HG02870 (cell line): ENCODE data around the gene LLGL2.
"Not testable (repeated sequence)": the region's sequence is repeated elsewhere in the genome, so short reads cannot be mapped to it uniquely, and the experiment has no call there.

Source experiments
- ATAC-seq: cut with Tn5 transposase; IDR thresholded peaks from one replicate; pipeline ENCODE4 v1.9.1; 2021; ENCODE audit warnings: mild to moderate bottlenecking, moderate library complexity; ENCODE audit not compliant: unreplicated experiment

The LLGL2 gene

DNA sequence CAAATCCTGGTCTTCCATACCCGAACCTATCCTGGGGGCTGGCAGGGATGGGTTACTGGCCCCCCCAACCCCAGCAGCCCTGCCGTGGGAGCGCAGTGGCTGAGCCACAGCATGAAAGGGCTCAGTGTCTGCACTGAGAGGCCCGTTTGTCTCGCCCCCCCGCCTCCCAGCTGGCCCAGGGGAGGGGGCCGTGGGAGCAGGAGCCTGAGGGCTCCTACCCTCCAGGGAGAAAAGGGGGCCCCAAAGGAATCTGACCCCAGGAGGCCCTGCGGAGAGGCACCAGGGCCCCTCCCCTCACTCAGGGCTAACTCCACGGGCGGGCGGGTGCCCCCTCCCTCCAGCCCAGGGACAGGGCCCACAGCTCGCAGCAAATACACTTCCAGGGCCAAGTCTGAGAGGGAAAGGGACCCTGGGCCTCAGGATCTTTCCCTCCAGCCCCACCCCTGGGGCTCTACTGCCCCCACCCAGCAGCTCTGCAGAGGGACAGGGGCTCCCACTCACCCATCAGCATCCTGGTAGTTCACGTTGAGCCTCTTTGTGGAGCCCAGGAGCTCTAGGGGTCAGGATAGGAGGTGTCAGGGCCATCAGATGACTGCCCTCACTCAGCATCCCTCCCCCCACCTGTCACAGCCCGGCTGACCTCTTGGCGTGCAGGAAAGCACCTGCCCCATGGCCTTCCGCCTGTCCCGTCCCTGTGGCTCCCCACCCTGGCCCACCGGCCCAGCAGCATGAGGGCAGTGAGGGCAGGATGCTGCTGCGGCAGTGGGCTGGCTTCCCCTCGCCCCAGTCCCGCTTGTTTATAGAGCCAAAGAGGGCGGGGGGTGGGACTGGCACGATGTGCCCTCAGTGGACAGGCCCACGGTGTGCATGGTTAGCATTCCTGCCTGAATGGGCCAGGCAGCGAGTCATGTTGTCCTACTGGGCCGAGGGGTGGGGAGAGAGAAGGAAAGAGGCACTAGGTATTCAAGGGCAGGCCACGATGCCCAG is 17.5 kb upstream of the LLGL2 start:
- ATAC-seq = no peak

DNA sequence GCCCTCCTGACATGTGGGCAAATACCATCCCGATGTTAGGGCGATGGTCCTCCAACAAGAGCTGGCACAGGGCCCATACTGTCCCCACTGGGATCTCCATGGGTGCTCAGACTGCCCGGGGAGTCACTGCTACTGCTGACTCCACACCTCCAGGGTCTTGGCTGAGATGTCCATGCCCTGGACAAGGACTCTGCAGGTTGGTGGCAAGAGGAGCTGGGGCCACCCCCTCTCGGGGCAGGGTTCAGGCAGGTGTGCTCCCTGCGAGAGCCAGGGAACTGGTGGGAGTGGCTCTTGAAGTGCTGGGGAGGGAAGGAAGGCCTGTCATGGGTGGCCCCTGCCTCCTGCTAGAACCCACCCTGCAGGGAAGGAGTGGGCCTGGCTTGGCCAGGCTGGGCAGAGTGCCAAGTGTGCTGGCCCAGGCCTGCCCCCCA is 16.6 kb upstream of the LLGL2 start:
- ATAC-seq = no peak

DNA sequence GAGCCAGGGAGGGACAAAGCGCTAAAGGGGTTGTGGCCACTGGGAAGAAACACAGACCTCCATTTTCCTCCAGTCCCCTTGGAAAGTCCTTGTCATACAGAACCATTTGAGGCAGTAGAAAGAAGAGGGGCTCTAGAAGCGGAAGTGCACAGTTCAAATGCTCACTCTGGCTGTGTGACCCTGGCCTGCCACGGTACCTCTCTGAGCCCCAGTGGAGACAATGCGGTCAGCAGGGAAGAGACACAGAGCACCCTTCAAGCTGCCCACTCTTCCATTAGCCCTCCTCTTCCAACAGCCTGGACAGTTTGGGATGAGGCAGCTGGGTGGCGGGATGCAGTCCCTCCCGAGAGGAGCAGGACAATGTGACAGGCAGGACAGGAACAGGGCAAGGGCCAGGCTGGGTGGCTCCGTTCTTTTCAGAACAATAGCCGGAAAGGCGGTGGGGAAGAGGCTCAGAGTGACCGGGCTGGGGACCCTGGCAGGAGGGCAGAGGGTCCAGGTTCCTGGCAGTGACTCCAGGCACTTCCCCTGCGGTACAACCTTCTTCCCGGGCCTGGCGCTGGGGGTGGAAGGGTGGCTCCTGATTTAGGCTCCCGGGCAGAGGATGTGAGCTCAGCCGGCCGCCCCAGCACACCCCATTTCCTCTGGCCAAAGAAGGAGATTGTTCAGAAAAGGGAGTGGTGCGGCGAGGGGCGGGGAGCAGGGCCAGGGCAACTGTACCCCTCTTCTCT is 15.8 kb upstream of the LLGL2 start:
- ATAC-seq = no peak

DNA sequence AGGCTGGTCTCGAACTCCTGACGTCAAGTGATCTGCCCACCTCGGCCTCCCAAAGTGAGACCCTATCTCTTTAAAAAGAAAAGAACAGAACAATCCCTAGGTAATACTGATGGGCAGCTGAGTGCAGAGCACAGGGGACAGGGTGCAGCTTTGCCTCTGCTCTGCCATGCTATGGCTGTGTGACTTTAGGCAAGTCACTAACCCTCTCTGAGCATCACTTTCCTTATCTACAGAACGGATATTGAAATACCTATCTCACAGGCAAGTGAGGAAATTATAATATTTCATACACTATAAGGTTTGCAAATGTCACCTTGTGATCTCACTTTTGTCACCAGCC is 14.3 kb upstream of the LLGL2 start:
- ATAC-seq = no peak

DNA sequence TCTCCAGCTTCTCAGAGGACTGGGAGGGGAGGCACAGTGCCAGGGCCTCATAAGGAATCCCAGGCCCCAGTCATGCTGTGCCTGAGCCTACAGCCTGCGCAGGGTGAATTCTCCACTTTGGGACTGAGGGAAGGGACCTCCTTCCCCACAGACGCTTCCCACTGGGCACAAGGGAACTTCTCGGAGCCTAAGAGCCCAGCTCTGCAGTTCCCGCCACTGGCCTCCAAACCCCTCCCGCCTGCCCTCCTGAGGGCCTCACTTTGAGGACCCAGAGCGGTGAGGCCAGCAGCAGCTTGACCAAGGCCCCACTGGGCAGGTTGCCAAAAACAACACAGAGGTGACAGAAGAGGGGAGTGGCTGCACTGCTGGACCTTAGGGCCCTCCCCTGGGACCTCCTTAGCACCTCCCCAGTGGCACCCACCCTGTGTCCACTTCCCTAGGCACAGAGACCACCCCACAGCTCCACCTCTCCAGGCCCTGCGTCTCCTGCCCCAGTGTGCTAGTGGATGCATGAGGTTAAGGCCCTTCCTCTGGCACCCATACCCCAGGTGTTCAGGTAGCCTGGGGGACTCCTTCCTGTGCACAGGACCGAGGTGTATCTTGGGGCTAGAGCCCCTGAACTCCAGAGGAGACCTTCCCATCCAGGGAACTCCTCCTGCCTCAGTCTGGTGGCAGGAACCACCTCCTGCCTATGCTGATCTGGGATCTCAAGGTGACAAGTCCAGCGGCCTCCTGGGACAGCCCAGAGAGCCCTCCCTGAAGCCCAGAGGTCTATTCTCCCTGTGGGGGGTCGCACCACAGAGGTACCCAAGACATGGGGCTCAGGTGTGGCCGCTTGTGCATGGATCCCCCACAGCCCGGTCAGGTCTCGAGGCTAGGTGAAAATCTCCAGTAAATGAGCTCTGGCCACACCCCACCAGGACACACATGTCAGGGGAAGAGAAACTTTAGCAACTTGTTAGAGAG is 13.6 kb upstream of the LLGL2 start:
- ATAC-seq = no peak

DNA sequence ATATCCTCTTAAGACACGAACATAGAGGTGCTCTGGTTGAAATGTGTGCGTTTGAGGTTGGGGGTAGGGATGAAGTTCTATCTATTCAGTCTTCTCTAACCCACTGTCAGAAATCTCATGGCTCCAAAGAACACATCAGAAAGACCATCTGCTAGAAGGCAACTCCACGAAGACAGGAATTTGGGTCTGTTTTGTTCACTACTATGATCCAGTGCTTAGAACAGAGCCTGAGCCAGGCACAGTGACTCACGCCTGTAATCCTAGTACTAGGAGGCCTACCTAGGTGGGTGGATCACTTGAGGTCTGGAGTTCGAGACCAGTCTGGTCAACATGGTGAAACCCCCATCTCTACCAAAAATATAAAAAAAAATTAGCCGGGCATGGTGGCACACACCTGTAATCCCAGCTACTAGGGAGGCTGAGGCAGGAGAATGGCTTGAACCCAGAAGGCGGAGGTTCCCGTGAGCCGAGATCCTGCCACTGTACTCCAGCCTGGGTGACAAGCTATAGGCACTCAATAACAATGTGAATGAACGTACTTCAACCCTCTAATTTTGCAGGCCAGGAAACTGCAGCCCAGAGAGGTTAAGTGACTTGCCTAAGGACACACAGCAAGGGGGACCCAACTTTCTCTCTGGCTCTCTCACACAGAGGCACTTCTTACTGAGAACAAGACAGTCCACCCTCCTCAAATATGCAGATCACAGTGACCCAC is 12.4 kb upstream of the LLGL2 start:
- ATAC-seq = no peak

DNA sequence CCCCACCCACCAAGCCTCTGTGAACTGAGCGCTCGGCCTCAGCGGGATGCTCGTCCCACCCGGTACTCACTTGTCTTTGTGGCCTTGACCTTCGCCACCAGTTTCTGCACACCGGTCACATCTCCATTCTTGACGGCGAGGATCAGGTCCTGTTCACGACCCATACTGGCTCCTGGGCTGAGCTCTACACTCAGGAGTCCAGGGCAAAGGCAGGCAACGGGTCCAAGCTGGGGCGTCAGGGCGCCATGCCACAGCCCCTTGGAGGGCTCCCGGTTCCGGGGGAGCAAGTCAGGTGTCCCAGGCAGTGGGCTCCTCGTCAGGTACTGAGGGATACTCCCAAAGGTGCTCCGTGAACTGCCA is 11.9 kb upstream of the LLGL2 start:
- ATAC-seq = no peak

DNA sequence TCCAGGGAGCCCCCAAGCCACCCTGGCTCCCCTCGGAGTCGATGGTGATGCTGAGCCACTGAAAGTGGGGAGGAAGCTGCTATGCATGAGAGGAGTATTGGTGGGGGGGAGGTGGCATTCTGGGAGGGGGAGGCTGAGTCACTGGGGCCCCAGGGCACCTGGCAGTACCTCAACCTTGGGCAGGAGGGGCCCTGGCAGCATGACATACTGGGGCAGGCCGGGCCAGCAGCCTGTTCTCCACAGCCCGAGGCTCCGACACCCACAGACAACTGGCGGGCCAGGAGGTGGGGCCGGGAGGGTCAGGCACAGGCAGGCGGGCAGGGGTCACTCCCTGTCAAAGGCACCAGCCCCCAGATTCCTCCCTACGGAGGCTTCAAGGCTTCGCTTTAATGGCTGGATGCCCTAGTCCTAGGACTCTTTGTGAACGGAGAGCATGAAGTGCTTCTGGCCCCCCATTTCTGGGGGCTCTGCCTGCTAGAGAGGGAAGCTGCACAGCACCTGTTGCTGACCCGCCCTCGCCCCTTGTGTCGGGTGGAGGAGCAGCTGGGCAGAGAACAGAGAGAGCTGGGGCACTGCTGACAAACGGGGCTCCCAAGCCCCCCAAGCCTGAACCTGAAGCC is 11.1 kb upstream of the LLGL2 start:
- no peak for ATAC-seq

DNA sequence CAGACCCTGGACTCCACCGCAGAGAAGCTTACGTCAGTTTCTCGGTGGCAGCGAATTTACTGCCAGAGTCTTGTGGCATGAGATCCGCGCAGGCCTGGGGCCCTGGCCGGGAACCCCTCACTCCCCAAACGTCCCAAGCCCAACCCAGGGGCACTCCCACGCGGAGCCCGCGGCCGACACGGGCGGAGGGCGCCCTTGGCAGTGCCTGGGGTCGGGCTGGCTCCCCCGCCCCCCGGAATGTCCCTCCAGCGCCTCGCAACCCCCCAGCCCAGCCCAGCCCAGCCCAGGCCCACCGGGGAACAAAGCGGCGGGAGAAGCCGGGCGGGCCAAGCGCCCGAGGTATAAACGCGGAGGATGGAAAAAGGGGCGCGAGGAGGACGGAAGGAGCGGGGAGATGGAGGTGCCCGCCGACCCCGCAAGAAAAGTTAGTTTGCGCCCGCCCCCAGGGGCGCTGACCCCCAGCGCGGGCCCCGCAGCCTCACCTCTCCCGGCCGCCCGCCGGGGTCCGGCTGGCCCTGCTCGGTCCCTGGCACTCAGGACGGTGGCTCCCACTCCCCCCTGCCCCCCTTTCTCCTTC is 10.5 kb upstream of the LLGL2 start:
- ATAC-seq = no peak

DNA sequence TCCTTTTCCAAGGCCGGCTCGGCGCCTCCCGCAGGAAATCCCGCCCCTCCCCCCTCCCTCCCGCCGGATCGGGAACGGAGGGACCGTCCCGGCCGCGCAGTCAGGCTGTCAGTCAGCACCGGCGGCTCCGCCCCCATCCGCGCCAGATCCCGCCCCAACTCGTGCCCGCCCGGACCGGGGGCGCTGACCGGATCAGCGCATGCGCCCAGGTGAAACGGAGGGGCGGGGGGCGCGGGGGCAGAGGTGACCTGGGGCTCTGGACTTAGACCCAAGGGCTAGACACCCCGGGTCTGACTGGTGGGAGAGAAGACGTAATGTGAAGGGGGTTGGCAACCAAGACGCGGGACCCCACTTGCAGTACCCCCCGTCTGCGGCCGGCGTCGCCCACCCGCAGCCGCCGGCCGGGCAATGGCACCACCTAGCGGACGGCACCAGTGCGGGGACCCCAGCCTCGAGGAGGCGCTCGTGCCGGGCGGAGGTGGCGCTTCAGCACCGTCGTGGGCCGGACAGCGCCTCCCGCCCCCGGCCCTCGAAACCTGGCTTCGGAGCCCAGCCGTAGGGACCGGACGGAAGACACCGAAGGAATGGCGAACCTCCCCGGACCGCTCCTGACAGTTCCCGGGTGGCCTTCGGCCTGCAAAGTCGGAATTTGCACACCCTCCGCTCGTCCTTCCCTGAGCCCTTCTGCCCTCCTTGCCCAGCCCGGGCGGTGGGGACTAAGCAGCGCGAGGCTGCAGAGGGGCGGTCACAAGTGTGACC is 9.8 kb upstream of the LLGL2 start, which contains the start of gene CASKIN2:
CASKIN2 (minus strand) TSS at position 42 of the 759 bp plus-strand sequence. CDS start 1,733 bp downstream, outside the sequence.
- peak; percentile 37 for ATAC-seq

DNA sequence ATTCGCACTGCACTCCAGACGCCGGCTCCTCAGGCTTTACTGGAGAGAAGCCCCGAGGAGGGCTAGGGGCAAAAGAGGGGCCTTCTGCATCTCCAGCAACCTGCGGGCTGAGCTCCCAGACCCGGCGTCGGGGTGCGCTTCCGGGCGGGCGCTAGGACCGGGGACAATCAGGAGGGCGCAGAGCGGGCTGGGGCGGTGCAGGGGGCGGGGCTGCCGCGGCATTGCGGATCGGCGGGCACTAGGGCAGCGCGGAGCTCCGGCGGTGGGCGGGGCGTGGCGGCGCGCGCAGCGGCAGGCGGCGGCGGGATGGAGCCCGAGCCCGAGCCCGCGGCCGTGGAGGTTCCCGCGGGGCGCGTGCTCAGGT is 9.3 kb upstream of the LLGL2 start, which contains the start of gene TSEN54:
TSEN54 (plus strand) TSS at position 274 of the 364 bp plus-strand sequence; CDS start at position 307, 33 bp downstream.
- ATAC-seq = peak; percentile 77

DNA sequence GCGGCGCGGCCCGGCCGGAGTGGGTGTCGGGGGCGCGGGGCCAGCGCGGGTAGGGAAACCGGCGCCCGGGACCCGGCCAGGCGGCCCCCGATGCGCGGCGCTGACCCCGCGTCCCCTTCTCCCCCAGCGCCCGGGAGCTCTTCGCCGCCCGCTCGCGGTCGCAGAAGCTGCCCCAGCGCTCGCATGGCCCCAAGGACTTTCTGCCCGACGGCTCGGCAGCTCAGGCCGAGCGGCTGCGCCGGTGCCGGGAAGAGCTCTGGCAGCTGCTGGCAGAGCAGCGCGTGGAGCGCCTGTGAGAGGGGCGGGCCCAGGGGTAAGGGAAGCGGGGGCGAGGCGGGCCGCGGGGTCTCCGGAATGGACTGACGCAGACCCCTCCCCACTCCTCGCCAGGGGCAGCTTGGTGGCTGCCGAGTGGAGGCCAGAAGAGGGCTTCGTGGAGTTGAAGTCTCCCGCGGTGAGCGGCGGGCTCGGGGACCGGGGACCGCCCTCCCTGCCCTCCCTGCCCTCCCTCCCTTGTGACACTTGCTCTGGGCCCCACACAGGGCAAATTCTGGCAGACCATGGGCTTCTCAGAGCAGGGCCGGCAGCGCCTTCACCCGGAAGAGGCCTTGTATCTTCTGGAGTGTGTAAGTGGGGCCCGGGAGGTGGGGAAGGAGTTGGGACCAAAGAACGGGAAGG is 8.7 kb upstream of the LLGL2 start:
- ATAC-seq = peak; percentile 18

DNA sequence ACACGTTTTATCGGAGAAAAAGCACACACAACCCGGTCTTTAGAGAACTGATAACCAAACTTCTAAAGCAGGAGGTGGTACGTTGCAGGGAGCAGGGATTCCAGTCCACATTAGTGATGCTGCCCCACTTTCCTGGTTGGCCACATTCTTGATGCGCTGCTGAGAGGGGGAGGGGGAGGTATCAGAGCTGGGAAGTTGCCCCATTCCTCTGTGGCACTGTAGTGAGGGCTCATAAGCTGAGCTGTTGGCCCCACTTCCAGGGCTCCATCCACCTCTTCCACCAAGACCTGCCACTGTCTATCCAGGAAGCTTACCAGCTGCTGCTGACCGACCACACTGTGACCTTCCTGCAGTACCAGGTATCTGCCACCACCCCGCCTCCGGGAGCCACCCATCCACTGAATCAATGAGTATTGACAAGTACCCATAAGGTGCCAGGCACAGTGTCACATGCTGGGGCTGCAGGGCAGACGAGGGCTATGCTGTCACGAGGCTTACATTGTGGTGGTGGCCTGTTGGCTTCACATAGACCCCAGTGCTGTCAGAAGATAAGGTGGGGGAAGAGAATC is 8.1 kb upstream of the LLGL2 start:
- no peak for ATAC-seq

DNA sequence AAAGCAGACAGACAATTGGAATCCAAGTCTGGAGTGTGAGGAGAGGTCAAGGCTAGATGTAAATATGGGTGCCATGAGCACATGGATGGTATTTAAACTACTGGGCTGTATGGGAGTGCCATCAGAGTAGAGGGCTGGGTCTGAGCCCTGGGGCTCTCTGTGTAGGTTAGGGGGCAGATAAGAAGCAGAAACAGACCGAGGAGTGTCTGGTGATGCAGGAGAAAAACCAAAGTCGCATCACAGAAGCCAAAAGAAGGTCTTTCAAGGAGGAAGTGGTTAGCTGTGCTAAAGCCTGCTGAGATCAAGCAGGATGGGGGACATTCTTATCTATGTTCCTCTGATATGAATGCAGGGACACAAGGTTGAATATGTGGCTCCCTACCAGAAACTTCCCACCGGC is 7.3 kb upstream of the LLGL2 start:
- ATAC-seq = no peak

DNA sequence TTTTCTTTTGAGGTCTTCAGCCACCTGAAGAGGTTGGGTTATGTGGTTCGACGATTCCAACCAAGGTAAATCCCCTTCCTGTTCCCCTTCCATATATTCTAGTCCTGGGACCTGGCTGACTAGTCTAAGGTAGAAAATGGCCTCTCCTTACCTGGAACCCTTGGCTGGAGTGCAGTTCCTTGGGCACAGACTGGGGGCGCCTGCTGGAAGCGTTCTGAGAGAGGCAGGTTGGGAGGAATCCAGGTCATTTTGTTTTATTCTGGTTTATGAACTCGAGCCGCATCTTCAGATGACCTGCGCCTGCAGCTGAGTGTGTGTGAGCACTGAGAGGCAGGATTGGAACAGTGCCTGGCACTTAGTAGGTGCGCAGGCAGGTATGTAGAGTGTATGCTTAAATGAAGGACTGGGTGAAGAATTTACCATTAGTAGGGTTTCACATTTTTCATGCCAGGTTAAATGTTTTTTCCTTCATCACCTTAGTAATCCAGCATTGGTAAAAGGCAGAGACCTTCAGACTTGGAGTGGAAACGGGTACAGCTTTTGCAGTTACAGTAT is 6.4 kb upstream of the LLGL2 start:
- ATAC-seq = no peak

DNA sequence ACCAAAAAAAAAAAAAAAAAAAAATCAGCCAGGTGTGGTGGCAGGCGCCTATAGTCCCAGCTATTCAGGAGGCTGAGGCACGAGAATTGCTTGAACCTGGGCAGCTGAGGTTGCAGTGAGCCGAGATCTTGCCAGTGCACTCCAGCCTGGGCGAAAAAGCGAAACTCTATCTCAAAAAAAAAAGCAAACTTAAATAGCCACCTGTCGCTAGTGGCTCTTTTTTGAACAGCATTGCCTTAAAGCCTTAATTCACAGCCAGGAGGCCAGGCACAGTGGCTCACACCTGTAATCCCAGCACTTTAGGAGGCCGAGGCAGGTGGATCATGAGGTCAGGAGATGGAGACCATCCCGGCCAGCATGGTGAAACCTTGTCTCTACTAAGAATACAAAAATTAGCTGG is 5.1 kb upstream of the LLGL2 start:
- not testable (repeated sequence) for ATAC-seq

DNA sequence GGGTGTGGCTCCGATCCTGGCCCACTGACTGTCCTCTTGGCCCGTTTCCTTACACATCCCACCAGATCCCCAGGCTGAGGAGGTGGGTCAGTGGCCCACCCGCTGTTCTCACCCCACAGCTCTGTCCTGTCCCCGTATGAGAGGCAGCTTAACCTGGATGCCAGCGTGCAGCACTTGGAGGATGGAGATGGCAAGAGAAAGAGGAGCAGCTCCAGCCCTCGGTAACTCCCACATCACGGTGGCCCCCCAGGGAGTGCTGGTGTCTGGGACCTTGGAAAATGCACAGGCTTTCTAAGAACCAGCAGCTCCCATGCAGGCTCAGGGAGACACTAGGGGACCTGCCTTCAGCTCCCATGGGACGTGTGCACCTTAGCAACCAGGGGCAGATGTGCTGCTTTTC is 4.2 kb upstream of the LLGL2 start:
- no peak for ATAC-seq
